Measurements from ENCODE around the gene AQP1. TPM values are rescaled to one million over a fixed set of nuclear protein-coding genes. Genes with fewer than 3 reads are reported as not detected.

AQP1 gene
- total RNA-seq, 4 donors from 2014 or later, result 291 to 685 (median 428) TPM

- ATAC-seq (ENCODE audit: low FRiP score), result no peak
- DNase-seq (ENCODE audit: low spot score), result no peak
- no peak for TF ChIP-seq CTCF (IDR thresholded peaks at IDR 0.05)
Observed at GRCh38 chr7:30932562-30932961, 20.9 kb downstream of the AQP1 start.

- no peak for TF ChIP-seq CTCF (IDR thresholded peaks at IDR 0.05)
- ATAC-seq (ENCODE audit: low FRiP score) (no peak), DNase-seq (ENCODE audit: low spot score) (no peak)
Observed at GRCh38 chr7:30933124-30933974, 21.7 kb downstream of the AQP1 start.

- no peak for DNase-seq (ENCODE audit: low spot score)
- no peak for TF ChIP-seq CTCF (IDR thresholded peaks at IDR 0.05)
- ATAC-seq (ENCODE audit: low FRiP score), result no peak
Observed at GRCh38 chr7:30934225-30934624, 22.6 kb downstream of the AQP1 start.

GRCh38 chr7:30934732-30935568, 23.3 kb downstream of the AQP1 start:
- TF ChIP-seq CTCF (IDR thresholded peaks at IDR 0.05), result no peak
- no peak for DNase-seq (ENCODE audit: low spot score)
- no peak for ATAC-seq (ENCODE audit: low FRiP score)

- no peak for TF ChIP-seq CTCF (IDR thresholded peaks at IDR 0.05)
- no peak for ATAC-seq (ENCODE audit: low FRiP score)
- DNase-seq (ENCODE audit: low spot score), result no peak
Observed at GRCh38 chr7:30935569-30935877, 23.9 kb downstream of the AQP1 start.

DNA sequence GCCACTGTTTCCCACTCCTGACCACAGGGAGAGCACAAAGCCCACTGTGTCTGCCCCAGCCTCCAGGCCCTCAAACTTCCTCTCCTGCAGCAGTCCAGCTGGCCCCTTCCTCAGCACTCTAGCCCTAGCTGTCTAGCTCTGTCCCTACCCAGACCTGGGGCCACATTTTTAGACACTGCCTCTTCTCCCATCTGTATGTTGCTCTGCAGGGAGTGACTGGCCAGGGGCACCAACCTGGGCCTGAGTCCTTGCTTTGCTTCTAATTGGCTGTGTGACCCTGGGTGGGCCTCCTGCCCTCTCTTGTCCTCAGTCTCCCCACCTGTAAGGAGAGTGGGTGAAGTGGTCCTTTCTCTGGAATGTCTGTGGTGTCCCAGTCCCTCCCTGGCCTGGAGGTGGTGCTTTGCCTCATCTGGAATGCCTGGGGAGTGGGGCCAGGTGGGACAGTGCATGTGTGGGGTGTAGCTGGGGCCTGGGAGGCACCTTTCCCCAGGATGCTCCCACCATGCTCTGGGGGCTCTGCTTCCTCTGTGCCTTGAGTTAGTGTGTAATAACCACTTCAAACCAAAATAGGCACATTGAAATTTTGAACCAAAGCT, 25.1 kb downstream of the AQP1 start:
- no peak for ATAC-seq (ENCODE audit: low FRiP score)
- TF ChIP-seq CTCF (IDR thresholded peaks at IDR 0.05), result no peak

More for the DNA sequence above, 25.1 kb downstream of the AQP1 start:
- no peak for DNase-seq (ENCODE audit: low spot score)

All from omental fat pad (tissue), 4 donors.